Tibial nerve (tissue), 4 donors: ENCODE results near the gene PLCB4.

Experiments
- EP300 ChIP-seq, 2 donors: sonication (generic); formaldehyde crosslinking; IDR thresholded peaks; one replicate each; pipeline ENCODE4 v1.6.1; 2017; ENCODE audit warnings: antibody characterized with exemption in 2 of 2, mild to moderate bottlenecking in 1 of 2
- POLR2A ChIP-seq, 2 donors: fragments of 450-650 bp; IDR thresholded peaks; one replicate each; pipeline ENCODE4 v1.6.1; 2017; ENCODE audit warnings: antibody characterized with exemption in 2 of 2, mild to moderate bottlenecking in 2 of 2, moderate library complexity in 2 of 2
- TF ChIP-seq, protein P1 (sequence below), 5 experiments: fragments of 200-600 bp in 3 of 5; fragments of 450-650 bp in 2 of 5; sonication (generic) in 3 of 5; IDR thresholded peaks; one replicate each; pipeline ENCODE4 v1.5.1; 2016 to 2019; ENCODE audit warnings: antibody characterized with exemption in 5 of 5, mild to moderate bottlenecking in 3 of 5, moderate library complexity in 2 of 5

DNA sequence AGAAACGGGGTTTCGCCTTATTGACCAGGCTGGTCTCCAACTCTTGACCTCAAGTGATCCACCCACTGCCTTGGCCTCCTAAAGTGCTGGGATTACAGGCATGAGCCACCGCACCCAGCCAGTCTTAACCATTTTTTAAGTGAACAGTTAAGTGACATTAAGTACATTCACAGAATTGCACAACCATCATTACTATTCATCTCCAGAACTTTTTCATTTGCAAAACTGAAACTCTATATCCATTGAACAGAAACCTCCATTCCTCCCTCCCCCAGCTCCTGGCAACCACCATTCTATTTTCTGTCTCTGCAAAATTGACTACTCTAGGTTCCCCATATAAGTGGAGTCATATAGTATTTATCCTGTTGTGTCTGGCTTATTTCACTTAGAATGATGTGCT, 59.7 kb downstream of the PLCB4 start:
- TF ChIP-seq POLR2A (IDR thresholded peaks at IDR 0.05) (no peak), EP300 (IDR thresholded peaks at IDR 0.05) (no peak)
- TF ChIP-seq, protein P1, sequence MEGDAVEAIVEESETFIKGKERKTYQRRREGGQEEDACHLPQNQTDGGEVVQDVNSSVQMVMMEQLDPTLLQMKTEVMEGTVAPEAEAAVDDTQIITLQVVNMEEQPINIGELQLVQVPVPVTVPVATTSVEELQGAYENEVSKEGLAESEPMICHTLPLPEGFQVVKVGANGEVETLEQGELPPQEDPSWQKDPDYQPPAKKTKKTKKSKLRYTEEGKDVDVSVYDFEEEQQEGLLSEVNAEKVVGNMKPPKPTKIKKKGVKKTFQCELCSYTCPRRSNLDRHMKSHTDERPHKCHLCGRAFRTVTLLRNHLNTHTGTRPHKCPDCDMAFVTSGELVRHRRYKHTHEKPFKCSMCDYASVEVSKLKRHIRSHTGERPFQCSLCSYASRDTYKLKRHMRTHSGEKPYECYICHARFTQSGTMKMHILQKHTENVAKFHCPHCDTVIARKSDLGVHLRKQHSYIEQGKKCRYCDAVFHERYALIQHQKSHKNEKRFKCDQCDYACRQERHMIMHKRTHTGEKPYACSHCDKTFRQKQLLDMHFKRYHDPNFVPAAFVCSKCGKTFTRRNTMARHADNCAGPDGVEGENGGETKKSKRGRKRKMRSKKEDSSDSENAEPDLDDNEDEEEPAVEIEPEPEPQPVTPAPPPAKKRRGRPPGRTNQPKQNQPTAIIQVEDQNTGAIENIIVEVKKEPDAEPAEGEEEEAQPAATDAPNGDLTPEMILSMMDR (IDR thresholded peaks at IDR 0.05), result no peak
